ENCODE results near the gene NECTIN2. TPM values are rescaled to one million over a fixed set of nuclear protein-coding genes. Genes with fewer than 3 reads are reported as not detected.

The NECTIN2 gene
- total RNA-seq, 2 experiments from 2014 or later = not detected

DNA sequence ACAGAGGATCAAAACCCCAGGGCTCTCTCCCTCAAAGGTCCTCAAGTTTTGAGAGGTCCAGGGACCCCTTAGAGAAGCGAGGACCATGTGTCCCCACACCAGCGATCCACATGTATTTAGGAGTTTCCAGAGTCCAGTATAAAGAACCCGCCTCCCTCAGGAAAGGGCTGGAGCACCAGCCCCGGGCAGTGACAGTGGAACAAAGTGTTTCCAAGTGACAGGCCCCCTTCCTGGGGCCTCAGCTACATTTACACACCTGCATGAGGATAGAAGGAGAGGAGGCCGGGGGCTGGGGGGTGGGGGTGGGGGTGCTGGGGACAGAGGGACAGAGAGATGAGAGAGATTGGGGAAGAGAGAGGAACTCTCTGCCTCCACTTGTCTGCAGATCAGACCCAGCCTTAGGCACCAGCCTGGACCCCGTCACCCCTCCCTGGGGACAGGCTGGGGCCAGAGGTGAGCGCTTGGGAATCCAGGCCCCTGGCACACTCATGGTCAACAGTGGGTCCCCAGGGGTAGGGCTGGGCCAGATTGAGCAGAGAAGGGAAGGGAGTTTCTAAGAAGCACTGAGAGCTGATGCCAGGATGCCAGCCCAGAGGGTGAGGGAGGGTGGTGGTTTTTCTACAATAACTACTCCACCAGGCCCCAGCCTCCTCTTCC is 36.4 kb upstream of the NECTIN2 start:
- BruUV-seq (replicated peaks) = no TSS peak
- H3K9me3 ChIP-seq (ENCODE audit: low read length) = no peaks in the 10 kb centered on the region
- H3K36me3 ChIP-seq (ENCODE audit: insufficient read depth, low read length) = no peaks in the 10 kb centered on the region
- TF ChIP-seq CTCF (conservative IDR thresholded peaks at IDR 0.05; ENCODE audit: low read length) (no peak), EZH2phosphoT487 (IDR thresholded peaks at IDR 0.05; ENCODE audit: borderline replicate concordance, low read depth, low read length) (no peak)
- ChIA-PET POLR2A (no interaction called here), CTCF (ENCODE audit: unreplicated experiment) (interaction anchor here (0.6 kb wide), 1 partner anchor 116 kb away, joined by 4 read pairs; no protein-coding TSS in a partner anchor)
- no peaks in the 10 kb centered on the region for H3K4me1 ChIP-seq (ENCODE audit: insufficient read depth, low read length, poor library complexity, severe bottlenecking)
- no peaks in the 10 kb centered on the region for H3K9me2 ChIP-seq (ENCODE audit: insufficient read depth, low read length)
- no peaks in the 10 kb centered on the region for H4K20me1 ChIP-seq (ENCODE audit: insufficient read depth, low read length)
- no peak overlapping the region for H3K4me2 ChIP-seq (ENCODE audit: low read length)
- no peak overlapping the region for H3K4me3 ChIP-seq (ENCODE audit: low read depth, low read length, poor library complexity, severe bottlenecking)
- intact Hi-C loops (cut with micrococcal nuclease; ENCODE audit: unreplicated experiment) = no loop called here
- no peak overlapping the region for H2AFZ ChIP-seq (ENCODE audit: low read length)
- no peak overlapping the region for H3K27ac ChIP-seq (ENCODE audit: low read depth, low read length, poor library complexity, severe bottlenecking)
- H3K79me2 ChIP-seq (ENCODE audit: insufficient read depth, low read depth, low read length) = no peaks in the 10 kb centered on the region
- no peak for DNase-seq (ENCODE audit: low spot score)

- no peak overlapping the region for H2AFZ ChIP-seq (ENCODE audit: low read length)
- no peaks in the 10 kb centered on the region for H3K36me3 ChIP-seq (ENCODE audit: insufficient read depth, low read length)
- no peaks in the 10 kb centered on the region for H3K4me1 ChIP-seq (ENCODE audit: insufficient read depth, low read length, poor library complexity, severe bottlenecking)
- ChIA-PET CTCF (ENCODE audit: unreplicated experiment) (no interaction called here), POLR2A (no interaction called here)
- no peaks in the 10 kb centered on the region for H3K79me2 ChIP-seq (ENCODE audit: insufficient read depth, low read depth, low read length)
- no peaks in the 10 kb centered on the region for H4K20me1 ChIP-seq (ENCODE audit: insufficient read depth, low read length)
- intact Hi-C loops (cut with micrococcal nuclease; ENCODE audit: unreplicated experiment) = no loop called here
- H3K4me3 ChIP-seq (ENCODE audit: low read depth, low read length, poor library complexity, severe bottlenecking) = no peak overlapping the region
- no peak overlapping the region for H3K4me2 ChIP-seq (ENCODE audit: low read length)
- DNase-seq (ENCODE audit: low spot score) = no peak
- H3K9me3 ChIP-seq (ENCODE audit: low read length) = no peaks in the 10 kb centered on the region
- H3K9me2 ChIP-seq (ENCODE audit: insufficient read depth, low read length) = no peaks in the 10 kb centered on the region
- H3K27ac ChIP-seq (ENCODE audit: low read depth, low read length, poor library complexity, severe bottlenecking) = no peak overlapping the region
- TF ChIP-seq EZH2phosphoT487 (IDR thresholded peaks at IDR 0.05; ENCODE audit: borderline replicate concordance, low read depth, low read length) (no peak), CTCF (conservative IDR thresholded peaks at IDR 0.05; ENCODE audit: low read length) (no peak)
- BruUV-seq (replicated peaks) = no TSS peak
Observed at GRCh38 chr19:44810234-44811121, 35.6 kb upstream of the NECTIN2 start.

DNA sequence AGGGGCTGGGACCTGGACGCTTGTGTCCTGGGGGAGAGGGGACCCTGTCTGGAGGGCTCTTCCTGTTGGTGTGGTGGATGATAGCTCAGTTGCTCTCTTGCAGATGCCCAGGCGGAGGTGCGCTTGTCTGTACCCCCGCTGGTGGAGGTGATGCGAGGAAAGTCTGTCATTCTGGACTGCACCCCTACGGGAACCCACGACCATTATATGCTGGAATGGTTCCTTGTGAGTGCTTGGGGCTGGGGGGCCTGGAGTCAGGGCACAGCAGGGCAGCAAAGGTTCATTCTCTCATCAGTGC is 35.0 kb upstream of the NECTIN2 start:
- Histone ChIP-seq H3K4me1 (ENCODE audit: insufficient read depth, low read length, poor library complexity, severe bottlenecking) (no peaks in the 10 kb centered on the region), H3K27ac (ENCODE audit: low read depth, low read length, poor library complexity, severe bottlenecking) (no peak overlapping the region), H3K79me2 (ENCODE audit: insufficient read depth, low read depth, low read length) (no peaks in the 10 kb centered on the region), H3K9me2 (ENCODE audit: insufficient read depth, low read length) (no peaks in the 10 kb centered on the region), H3K9me3 (ENCODE audit: low read length) (no peaks in the 10 kb centered on the region), H3K36me3 (ENCODE audit: insufficient read depth, low read length) (no peaks in the 10 kb centered on the region), H3K4me2 (ENCODE audit: low read length) (no peak overlapping the region), H2AFZ (ENCODE audit: low read length) (no peak overlapping the region), H3K4me3 (ENCODE audit: low read depth, low read length, poor library complexity, severe bottlenecking) (no peak overlapping the region), H4K20me1 (ENCODE audit: insufficient read depth, low read length) (no peaks in the 10 kb centered on the region)
- no TSS peak for BruUV-seq (replicated peaks)
- intact Hi-C loops (cut with micrococcal nuclease; ENCODE audit: unreplicated experiment) = no loop called here
- TF ChIP-seq EZH2phosphoT487 (IDR thresholded peaks at IDR 0.05; ENCODE audit: borderline replicate concordance, low read depth, low read length) (no peak), CTCF (conservative IDR thresholded peaks at IDR 0.05; ENCODE audit: low read length) (no peak)
- ChIA-PET CTCF (ENCODE audit: unreplicated experiment) (no interaction called here), POLR2A (no interaction called here)
- DNase-seq (ENCODE audit: low spot score) = no peak
